AG10803 (cell line): ENCODE measurements around the gene RPS6KA5.
A peak's percentile ranks its signal among the peaks of the same experiment; 100 is the strongest.
"Not testable (repeated sequence)": the region's sequence is repeated elsewhere in the genome, so short reads cannot be mapped to it uniquely, and the experiment has no call there.

Source experiments
- DNase-seq: peaks from one replicate; pipeline ENCODE4 v3.0.0; 2010; ENCODE audit warnings: low read depth
- H3K4me3 ChIP-seq: 2 replicates; pipeline ENCODE4 v1.5.1; 2011; ENCODE audit warnings: mild to moderate bottlenecking, low read length, control low read depth
- TF ChIP-seq, protein P1 (sequence below): conservative IDR thresholded peaks from 2 replicates; pipeline ENCODE4 v1.5.1; 2011; ENCODE audit warnings: mild to moderate bottlenecking, low read length, control low read depth, inconsistent platforms

Gene RPS6KA5

DNA sequence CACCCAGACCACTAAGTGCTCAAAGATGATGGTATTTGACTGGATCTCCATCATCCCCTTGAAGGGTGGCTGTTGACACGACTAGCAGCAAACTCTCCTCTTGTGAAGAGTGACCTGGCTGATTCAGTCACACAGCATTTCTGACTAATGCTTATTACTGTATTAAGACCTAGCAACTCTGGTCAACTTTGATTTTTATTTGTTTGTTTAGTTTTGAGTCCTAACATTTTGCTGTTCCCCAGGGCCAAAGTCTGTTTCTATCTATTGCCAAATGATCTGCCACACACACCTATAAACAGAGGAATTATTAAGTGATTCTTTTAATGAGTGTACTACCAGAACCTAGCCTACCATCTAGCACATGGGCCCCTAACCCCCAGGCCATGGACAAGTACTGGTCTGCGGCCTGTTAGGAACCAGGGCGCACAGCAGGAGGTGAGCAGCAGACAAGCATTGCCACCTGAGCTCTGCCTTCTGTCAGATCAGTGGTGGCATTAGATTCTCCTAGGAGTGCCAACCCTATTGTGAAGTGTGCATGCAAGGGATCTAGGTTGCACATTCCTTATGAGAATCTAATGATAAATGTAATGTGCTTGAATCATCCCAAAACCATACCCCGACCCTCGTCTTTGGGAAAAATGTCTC, 120.0 kb downstream of the RPS6KA5 start:
- TF ChIP-seq, protein P1, sequence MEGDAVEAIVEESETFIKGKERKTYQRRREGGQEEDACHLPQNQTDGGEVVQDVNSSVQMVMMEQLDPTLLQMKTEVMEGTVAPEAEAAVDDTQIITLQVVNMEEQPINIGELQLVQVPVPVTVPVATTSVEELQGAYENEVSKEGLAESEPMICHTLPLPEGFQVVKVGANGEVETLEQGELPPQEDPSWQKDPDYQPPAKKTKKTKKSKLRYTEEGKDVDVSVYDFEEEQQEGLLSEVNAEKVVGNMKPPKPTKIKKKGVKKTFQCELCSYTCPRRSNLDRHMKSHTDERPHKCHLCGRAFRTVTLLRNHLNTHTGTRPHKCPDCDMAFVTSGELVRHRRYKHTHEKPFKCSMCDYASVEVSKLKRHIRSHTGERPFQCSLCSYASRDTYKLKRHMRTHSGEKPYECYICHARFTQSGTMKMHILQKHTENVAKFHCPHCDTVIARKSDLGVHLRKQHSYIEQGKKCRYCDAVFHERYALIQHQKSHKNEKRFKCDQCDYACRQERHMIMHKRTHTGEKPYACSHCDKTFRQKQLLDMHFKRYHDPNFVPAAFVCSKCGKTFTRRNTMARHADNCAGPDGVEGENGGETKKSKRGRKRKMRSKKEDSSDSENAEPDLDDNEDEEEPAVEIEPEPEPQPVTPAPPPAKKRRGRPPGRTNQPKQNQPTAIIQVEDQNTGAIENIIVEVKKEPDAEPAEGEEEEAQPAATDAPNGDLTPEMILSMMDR, result no peak
- no peak for DNase-seq

DNA sequence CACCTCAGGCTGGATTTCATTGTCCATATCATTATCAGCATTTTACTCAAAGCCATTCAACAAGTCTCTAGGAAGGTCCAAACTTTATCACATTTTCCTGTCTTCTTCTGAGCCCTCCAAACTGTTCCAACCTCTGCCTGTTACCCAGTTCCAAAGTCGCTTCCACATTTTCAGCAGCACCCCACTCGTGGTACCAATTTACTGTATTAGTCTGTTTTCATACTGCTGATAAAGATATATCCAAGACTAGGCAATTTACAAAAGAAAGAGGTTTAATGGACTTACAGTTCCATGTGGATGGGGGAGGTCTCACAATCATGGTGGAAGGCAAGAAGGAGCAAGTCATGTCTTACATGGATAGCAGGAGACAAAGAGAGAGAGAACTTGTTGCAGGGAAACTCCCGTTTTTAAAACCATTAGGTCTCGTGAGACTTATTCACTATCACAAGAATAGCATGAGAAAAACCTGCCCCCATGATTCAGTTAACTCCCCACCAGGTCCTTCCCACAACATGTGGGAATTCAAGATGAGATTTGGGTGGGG, 121.1 kb downstream of the RPS6KA5 start:
- H3K4me3 ChIP-seq, DNase-seq: not testable (repeated sequence)

More for the DNA sequence above, 120.0 kb downstream of the RPS6KA5 start:
- no peak overlapping the region for H3K4me3 ChIP-seq

DNA sequence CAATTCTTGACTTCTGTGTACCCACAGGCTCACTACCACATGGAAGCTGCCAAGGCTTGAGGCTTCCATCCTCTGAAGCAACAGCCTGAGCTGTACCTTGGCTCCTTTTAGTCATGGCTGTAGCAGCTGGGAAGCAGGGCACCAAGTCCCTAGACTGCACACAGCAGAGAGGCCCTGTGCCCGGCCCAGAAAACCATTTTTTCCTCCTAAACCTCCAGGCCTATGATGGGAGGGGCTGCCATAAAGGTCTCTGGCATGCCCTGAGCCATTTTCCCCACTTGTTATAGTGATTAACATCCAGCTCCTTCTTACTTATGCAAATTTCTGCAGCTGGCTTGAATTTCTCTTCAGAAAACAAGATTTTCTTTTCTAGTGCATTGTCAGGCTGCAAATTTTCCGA, 121.8 kb downstream of the RPS6KA5 start:
- DNase-seq, result no peak
- H3K4me3 ChIP-seq, result no peak overlapping the region
- TF ChIP-seq, protein P1, result no peak

DNA sequence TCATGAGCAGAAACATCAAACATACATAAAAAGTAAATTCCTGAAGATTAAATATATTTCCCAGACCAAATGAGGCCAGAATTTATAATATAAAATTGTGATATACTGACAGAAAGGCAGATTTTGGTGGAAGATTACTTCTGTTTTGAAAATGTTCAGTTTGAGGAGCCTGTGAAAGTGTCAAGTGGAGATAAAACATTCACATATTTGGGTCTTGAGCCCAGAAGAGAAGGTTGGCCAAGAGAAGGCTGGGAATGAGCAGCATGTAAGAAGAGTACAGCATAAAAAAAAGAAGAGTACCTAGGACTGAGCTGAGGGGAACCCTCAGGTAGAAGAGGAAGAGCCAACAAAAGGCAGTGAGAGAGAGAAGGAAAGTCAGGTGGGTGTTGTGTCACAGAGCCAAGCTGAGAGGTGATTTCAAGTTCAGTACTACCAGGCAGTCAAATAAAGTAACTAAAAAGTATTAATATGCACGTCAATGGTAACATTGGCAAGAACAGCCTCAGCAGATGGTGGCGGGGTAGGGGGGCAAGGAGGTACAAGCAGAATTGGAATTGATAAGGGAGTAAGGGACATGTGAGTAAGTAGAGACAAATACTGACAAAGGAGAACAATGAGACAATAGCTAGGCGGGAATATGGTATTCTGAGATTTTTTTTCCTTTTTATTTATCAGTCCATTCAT, 123.5 kb downstream of the RPS6KA5 start:
- H3K4me3 ChIP-seq, result no peak overlapping the region
- DNase-seq, result no peak
- TF ChIP-seq, protein P1, result no peak

DNA sequence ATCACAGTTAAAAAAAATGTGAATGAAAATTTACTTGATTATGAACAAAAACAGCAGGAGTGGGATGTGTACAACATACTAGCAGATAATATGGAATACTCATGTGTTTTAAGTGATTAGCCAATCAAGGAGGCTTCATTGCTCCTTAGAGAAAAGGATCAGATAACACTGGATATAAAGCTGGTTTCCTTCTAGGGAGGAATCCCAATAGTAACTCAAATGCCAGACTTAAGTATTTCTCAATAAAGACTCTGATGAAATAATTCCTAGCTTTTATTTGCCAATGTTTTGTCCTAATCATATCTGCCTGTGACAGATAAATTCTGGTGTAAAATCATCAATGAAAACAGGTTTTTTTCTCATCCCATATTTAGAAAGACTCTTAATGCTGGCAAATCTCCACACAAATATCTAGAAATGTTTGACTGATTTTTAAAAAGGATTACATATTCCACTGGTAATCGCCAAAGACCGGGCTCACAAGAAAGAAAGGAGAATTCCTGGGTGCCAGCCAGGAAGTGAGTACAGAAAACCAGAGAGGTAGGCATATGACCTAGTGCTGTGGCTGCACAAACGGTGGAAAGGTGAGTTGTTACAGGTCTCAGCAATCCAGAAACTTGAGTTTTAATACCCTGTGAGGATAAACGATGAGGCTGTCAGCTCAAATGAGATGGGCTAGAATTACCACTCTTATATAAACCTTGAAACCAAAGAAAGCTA, 135.7 kb downstream of the RPS6KA5 start:
- TF ChIP-seq, protein P1, result no peak
- DNase-seq, result peak; percentile 25
- H3K4me3 ChIP-seq, result no peak overlapping the region

DNA sequence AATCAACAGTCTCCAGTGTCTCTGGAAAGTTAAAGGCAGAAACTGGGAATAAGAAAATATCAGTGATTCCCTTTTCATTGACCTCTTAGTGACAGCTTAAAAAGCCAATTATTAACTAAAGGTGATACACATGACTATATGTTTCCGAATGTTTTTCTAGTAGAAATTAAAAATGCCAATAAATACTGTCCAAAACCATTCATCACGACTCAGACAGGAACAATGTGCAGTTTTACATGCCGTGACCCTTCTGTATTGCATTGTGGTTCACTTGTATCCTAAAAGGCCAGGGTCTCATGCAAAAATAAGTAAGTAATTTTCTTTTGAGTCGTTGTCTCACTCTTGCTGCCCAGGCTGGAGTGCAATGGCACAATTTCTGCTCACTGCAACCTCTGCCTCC, 138.3 kb downstream of the RPS6KA5 start:
- H3K4me3 ChIP-seq, result no peak overlapping the region
- TF ChIP-seq, protein P1, result no peak
- DNase-seq, result no peak

DNA sequence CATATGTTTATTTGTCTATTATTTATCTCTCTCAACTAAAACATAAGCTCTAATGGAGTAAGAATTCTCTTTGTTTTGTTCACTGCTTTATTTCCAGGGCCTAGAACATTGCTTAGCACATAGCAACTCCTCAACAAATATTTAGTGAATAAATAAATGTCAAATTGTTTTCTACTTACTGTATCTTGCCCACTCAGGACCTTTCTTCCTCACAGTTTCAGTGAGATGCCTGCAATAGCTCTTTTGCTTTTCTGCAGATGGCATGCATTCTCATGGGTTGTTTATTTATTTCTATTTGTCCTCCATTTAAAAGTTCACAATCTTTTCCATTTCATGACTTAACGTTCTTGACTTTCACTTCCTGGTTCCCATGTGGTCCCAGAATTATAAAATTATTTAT, 149.3 kb downstream of the RPS6KA5 start:
- no peak for DNase-seq
- TF ChIP-seq, protein P1, result no peak
- no peak overlapping the region for H3K4me3 ChIP-seq
